Occipital lobe (tissue), 2 donors: ENCODE measurements around the gene RAET1G. TPM values are rescaled to one million over a fixed set of nuclear protein-coding genes. Genes with fewer than 3 reads are reported as not detected.
"Not testable (repeated sequence)": the region's sequence is repeated elsewhere in the genome, so short reads cannot be mapped to it uniquely, and the experiment has no call there.

Source experiments
- DNase-seq: peaks from one replicate; lab custom pipeline; 2025; lab: John Stamatoyannopoulos, UW
- total RNA-seq: library from RNA; depleted of rRNA; stranded (reverse); fragments of >200 nt; gene quantifications from one replicate; pipeline ENCODE4 v1.2.3, GENCODE V29; 2014

The RAET1G gene
- total RNA-seq, 1 donor from 2014 or later = not detected

DNA sequence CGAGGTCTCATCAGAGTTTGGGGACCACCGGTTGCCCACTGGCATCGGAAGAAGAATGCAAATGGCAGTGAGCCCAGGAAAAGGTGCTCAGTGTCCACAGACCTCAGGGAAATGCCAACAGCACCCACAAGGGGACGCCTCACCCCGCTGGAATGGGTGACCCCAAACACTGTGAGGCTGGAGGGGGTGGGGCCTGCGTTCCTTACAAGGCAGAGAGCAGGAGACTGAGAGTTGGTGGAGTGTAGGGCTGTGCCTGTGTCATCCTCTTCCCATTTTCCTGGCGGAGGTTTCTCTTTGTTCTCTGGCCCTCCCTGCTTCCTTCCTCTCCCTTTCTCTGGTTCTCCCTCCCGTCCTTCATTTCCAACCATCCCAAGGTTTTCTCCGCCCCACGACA is 31.0 kb upstream of the RAET1G start:
- not testable (repeated sequence) for DNase-seq

DNA sequence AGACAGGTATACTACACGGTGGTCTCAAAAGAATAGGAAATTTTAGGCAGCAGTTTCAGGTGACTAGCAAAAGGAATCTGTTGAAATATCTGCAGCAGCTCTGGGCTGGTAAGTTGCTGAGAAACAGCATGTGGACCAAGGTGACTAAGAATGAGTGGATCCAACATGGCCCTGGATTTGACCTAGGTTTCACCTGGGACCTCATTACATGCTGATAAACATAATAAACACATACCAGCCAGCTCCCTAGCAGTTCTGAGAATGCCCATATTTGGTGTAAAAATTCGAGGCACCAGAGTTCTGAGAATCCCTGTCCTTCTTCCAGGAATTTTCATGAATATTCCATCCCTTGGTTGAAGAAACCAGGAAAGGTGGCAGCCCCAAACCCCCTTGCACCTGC is 30.5 kb upstream of the RAET1G start:
- DNase-seq = not testable (repeated sequence)

DNA sequence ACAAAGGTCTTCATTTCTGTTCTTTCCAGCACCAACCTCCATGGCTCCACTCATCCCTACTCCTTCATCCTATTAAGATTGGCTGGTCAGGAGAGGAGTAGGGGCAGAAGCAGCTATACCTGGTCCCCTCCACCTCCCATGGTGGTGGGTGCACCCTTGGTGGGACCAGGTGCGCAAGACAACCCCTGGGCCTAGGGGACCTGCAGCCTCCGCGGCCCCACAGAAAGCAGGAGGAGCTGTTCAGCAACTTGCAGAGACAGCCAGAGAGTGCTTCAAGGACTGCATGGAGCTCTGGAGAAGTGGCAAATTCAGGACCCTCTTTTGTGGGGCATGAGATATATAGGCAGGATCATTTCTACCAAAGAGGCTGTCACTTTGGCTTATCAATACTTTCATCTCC is 28.7 kb upstream of the RAET1G start:
- DNase-seq = no peak

DNA sequence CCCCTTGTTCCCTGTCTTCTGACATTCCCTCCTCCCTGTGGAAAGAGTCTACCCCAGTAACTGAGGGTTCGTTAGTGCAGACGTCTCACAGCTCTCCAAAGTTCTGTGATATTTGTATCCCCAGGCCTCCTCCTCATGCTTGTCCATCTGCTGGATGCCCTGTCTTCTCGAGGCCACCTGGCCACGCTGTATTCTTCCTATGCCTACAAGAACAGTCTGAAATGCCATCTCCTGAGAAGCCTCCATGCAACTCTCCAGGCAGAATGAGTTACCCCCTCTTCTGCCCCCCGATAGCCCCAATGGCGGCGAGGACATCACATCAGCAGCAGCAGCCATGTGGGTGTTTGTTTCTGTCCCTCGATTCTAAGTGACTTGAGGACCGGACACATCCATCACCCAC is 28.2 kb upstream of the RAET1G start:
- no peak for DNase-seq

DNA sequence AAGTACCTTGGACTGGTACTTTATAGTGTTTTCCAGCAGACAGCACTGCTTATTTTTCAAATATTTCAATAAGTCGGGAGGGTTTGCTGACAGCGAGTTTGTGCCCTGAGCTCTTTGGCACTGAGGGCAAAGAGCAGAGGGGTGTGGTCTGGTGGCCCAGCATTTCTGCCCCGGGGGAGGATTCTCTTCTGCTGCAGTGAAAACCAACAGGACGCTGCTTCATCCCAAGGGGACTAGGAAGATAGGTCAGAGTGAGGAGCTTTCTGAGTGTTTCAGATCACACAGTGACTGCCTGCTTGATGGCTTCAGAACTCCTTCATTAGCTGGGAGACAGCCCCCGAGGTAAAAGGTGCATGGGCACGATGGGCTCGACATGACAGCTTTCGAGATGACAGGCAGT is 27.5 kb upstream of the RAET1G start:
- no peak for DNase-seq

DNA sequence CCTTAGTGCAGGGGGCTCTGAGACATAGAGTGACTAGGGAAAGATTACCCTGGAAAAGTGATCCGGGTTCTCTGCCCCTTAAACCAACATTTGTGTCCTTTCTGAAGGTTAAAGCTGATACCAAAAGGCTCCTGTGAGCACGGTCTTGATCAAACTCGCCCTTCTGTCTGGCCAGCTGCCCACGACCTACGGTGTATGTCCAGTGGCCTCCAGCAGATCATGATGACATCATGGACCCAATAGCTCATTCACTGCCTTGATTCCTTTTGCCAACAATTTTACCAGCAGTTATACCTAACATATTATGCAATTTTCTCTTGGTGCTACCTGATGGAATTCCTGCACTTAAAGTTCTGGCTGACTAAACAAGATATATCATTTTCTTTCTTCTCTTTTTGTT is 25.7 kb upstream of the RAET1G start:
- no peak for DNase-seq

DNA sequence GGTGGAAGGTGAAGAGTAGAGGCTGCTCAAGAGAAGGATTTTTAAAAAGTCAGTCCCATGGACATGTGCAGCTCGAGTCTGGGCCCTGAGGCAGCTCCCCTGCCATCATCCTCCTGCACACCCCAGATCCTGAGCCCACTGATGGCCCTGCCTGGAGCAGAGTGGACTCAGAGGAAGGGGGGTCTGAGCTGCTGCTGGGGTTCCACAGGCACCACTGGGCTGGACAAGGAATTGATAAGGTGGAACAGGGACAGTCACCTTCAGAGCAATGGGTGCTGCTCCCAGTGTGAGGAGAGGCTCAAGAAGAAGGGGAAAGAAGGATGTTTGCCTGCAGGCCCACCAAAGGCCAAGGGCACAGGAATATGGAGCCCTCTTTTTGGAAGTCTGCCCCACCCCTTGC is 25.1 kb upstream of the RAET1G start:
- no peak for DNase-seq

DNA sequence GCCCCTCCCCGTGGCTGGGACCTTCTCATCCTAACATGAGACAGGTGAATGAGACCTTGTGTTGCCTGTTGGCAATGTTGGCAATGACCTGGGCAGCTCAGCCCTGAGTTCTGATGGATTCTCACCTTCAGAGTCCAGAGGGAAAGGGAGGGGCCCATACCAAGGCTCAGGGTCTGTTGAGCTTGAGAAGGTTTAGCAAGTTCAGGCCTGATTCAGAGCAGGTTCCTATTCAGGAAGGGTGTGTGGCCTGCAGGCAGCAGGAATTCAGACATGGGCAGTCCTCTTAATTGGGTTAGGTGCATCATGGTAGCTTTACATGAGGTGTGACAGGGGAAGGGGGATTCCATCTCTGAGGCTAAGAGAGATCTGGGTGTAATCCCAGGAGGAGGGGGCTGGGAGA is 24.6 kb upstream of the RAET1G start:
- not testable (repeated sequence) for DNase-seq

DNA sequence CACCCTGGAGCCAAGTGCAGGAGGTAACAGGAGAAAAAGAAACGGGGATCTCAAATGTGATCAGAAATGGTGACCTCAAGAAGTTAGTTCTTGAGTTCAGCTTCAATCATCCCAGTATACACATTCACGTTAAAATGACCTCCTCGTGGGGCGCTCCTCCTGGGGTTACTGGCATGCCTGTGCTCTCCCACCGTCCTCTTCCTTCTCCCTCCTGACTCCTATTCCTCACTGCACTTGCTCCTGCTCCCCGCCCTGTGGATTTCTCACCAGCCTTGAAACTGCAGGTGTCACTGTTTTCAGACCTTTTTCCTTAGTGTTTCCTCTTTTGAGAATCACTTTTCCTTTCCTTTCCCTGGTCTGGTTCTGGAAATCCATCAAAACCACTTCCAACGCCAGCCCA is 23.7 kb upstream of the RAET1G start:
- not testable (repeated sequence) for DNase-seq

DNA sequence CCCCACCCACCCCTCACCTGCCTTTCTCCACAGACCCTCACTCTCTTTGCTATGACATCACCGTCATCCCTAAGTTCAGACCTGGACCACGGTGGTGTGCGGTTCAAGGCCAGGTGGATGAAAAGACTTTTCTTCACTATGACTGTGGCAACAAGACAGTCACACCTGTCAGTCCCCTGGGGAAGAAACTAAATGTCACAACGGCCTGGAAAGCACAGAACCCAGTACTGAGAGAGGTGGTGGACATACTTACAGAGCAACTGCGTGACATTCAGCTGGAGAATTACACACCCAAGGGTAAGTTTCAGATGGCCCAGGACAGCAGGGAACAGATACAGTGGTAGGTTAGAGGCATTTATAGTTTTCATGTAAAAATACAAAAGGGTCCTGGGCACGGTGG is 22.4 kb upstream of the RAET1G start:
- not testable (repeated sequence) for DNase-seq

DNA sequence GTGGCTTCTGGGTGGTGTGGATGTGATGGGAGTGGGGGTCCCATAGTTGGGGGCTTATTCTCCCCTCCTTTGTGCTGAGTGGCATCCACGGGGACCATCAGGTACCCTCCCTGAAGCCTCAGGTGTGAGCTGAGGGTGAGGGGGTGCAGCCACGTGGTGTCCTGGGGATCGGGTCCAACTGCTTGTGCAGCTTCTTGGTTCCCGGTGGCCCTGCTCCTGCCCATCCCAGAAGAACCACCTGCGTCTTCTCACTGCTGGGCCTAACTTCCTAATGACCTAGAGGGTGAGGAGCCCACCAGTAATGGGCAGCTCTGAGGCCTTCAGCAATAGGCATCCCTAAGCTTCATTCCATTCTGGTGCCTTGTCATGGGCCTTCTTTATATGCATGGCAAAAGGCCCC is 20.4 kb upstream of the RAET1G start:
- DNase-seq = not testable (repeated sequence)

DNA sequence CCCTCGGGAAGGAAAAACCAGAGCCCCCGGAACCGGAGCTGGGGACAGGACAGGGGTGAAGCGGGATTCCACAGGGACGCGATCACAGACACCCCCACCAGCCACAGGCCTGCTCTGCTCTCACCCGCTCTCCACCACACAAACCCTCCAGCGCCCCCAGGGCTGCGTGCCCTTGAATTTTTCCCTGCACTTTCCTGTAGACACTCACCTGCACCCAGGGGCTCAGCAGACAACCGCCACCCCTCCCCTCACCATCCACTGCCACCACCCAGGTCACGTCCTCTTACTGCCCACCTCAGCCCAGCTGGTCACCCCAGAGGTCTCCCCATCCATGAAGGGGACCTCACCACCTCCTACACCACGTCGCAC is 19.5 kb upstream of the RAET1G start:
- no peak for DNase-seq

DNA sequence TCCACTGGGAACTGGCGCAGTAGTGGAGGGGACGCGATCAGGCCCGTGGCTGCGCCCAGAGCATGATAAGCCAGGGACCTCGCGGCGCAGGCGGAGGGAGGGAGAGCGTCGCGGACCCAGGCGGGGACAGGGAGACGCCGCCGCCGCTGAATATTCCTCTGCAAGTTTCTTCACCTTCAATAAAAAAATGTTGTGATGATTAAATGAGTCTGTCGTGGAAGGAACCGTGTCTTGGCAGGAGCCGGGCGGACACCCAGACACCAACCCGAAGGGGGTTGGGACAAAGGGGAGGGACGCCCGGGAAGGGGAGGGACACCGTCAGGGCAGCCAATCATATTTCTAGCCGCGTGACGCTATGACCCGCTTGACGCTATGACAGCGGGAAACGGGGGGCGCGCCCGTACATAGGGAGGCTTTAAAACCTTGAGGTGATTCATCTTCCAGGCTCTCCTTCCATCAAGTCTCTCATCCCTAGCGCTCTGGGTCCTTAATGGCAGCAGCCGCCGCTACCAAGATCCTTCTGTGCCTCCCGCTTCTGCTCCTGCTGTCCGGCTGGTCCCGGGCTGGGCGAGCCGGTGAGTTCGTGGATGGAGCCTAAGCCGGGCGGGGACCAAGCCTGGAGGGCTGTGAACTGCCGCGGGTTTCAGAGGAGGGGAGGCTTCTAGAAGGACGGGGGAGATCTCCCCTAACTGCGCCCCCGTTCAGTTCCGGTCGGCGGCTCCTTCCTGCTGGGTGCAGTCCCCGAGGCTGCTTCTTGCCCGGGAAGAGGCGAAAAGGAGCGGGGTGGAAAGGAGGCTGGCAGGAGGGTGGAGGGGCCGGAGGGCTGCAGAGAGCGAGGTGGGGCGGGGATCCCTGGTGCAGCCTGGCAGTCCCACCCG is 18.9 kb upstream of the RAET1G start, which contains the start of gene ULBP2:
ULBP2 (plus strand) TSS at position 432 of the 878 bp plus-strand sequence; CDS start at position 491, 59 bp downstream.
- DNase-seq = peak; percentile 80

DNA sequence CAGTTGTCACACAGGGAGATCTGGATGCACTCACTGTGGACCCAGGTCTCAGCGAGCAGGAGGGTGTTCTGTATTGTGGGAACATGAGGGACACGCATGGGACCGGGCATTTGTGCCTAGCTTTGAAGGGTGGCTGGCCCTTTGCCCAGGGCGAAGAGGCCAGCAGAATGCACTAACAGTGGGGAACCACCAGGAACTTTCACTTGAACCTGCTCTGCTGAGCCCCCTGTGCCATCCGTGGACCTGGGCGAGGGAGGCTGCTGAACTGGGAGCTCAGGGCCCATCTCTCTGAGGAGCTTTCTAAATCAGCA is 17.7 kb upstream of the RAET1G start:
- no peak for DNase-seq

DNA sequence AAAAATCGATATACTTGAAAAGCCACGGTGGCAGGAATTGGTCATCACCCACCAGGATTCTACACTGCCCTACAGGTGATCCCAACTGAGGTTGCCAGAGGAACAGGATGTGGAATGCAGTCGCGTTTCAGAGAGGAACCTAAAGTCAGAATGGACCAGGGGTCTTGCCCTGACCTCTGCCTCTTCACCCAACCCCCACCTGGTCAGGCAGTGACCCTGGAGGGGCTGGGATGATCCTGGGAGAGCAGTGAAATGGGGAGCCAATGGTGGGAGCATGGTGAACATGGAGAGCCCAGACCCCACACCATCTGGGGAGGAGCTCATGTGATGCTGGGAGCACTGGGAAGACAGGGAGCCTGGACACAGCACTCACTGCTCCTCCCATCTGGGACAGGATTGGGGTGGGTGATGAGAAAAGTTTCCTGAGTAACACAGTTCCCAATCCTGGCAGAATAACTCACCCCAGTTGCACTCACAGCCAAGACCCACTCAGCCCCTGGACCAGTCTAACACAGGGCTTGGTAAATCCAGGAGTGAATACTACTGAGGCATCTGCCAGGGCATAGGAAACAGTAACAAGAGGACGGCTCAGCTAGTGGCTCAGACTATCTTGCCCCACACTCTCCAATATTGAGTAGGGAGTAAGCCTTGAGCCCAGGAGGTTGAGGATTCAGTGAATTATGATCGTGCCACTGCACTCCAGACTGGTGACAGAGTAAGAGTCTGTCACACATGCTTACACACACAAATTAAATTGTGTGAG is 17.2 kb upstream of the RAET1G start:
- no peak for DNase-seq

DNA sequence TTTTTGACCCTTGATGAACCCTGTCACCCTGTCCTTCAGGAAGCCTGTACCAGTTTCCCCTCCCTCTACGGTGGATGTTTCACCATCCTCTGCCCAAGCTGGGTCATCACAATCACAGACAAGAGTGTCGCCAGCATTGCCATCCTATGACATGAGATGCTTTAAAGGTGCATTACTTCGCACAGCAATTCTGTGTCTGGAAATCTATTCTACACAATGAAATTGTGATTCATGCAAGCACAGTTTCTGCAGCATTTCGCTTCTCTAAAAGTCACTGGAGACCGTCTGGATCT is 16.4 kb upstream of the RAET1G start:
- DNase-seq = no peak

DNA sequence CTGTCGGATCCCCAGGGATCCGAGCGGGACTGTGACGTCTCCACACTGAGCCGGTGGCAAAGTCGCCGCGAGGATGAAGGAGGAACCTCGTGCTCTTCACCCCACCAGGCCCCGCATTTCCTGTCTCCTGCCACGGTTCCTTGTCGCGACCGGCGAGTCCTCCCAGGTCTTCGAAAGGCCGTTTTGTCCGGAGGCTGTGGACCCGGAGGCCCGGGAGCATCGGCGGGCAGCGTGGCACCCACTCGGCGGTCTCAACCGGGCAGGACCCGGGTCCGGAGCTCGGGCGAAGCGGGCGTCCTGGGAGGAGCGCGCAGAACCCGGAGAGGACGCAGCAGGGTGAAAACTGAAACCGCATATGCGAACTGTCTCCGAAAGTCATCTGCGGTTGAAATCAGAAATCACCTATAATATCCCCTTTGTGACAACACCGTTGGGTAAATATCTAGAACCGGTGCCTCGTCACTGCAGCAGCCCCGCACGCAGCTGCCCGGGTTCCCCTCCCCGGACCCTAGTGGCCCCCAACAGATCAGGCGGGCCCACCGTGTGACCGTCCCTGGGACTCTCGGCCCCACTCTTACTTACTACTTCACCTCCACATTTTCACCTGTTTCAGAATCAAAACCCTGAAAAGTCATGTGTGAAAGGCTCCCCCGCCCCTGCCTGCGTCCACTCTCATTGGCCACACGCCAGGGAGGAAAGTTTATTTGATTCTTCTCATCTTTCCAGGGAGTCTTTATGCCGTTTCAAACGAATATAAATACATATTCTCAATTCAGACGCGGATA is 15.8 kb upstream of the RAET1G start:
- DNase-seq = no peak

DNA sequence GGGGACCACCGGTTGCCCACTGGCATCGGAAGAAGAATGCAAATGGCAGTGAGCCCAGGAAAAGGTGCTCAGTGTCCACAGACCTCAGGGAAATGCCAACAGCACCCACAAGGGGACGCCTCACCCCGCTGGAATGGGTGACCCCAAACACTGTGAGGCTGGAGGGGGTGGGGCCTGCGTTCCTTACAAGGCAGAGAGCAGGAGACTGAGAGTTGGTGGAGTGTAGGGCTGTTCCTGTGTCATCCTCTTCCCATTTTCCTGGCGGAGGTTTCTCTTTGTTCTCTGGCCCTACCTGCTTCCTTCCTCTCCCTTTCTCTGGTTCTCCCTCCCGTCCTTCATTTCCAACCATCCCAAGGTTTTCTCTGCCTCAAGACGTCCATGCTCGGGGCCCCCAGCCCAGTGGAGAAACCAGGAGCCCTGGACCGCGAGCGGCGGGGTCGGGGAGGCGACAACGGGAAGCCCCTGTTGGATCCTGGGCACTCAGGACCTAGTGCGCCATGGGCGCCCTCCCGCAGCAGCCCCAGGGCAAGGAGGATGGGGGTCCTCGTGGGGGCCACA is 15.2 kb upstream of the RAET1G start:
- DNase-seq = not testable (repeated sequence)

DNA sequence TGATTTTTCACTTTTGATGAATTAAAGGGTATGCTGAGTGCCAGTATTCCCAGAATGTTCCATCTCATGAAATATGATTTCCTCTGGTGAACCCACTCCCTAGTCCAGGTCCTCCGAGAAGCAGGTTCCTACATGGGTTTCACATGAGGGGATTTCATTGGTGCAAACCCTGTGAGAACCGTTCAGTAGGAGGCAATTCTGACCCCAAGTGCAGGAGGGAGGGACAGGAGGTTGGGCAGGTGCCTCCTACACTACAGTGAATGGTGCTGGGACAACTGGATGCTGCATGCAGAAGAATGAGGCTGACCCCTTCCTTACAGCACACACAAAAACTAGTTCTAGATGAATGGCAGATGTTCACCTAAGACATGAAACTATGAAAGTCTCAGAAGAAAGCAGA is 13.8 kb upstream of the RAET1G start:
- no peak for DNase-seq

DNA sequence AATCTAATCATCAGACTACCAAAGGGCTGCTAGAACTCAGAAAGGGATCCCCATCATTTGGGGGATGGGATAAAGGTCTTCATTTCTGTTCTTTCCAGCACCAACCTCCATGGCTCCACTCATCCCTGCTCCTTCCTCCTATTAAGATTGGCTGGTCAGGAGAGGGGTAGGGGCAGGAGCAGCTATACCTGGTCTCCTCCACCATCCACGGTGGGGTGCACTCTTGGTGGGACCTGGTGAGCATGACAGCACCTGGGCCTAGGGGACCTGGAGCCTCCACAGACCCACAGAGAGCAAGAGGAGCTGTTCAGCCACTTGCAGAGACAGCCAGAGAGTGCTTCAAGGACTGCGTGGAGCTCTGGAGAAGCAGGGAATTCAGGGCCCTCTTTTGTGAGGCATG is 12.7 kb upstream of the RAET1G start:
- DNase-seq = no peak

DNA sequence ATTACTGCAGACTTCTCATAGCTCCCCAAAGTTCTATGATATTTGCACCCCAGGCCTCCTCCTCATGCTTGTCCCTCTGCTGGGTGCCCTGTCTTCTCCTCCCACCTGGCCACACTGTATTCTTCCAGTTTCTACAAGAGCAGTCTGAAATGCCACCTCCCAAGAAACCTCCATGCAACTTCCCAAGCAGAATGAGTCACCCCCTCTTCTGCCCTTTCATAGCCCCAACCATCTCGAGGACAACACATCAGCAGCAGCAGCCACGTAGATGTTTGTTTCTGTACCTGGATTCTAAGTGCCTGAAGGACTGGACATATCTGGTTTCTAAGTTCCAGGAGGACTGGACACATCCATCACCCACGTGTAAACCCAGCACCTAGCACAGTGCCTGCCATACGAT is 12.3 kb upstream of the RAET1G start:
- DNase-seq = no peak
